HCT116 (cell line): Measurements from ENCODE around the gene NKX6-1. TPM values are rescaled to one million over a fixed set of nuclear protein-coding genes. Genes with fewer than 3 reads are reported as not detected.

ENCODE experiments used
- ATAC-seq: fragments of 200-7000 bp; cut with Tn5 transposase; 2 replicates; pipeline ENCODE4 v1.9.1; 2020; ENCODE audit warnings: mild to moderate bottlenecking, moderate library complexity
- BruUV-seq: library from RNA; stranded (reverse); fragments of 400-500 nt; replicated peaks from 2 replicates; lab custom pipeline; 2021; lab: Mats Ljungman, UMichigan
- CTCF ChIA-PET: fragments of 300-600 bp; sonication (Branson Sonifier 250); formaldehyde crosslinking; loops from one replicate; lab custom pipeline; 2021; ENCODE audit warnings: antibody characterized with exemption; lab: Charles Lee
- POLR2A ChIA-PET: fragments of 300-600, 350-600 bp; sonication (Branson Sonifier 250); formaldehyde crosslinking; loops from one replicate; lab custom pipeline; 2021; ENCODE audit warnings: antibody characterized with exemption; lab: Charles Lee
- RAD21 ChIA-PET, 2 experiments: fragments of 300-600 bp; sonication (Branson Sonifier 250); formaldehyde crosslinking; loops; one replicate each; lab custom pipeline; 2023; ENCODE audit warnings: low total read pairs in 2 of 2; ENCODE audit not compliant: uncharacterized antibody in 2 of 2, unreplicated experiment in 2 of 2, low non-redundant PET in 1 of 2; lab: Charles Lee
- DNase-seq: peaks from one replicate; pipeline ENCODE4 v3.0.0-alpha.2; 2010; ENCODE audit warnings: low read depth, low spot score
- H2AFZ ChIP-seq: fragments of 200-600 bp; shearing (Covaris generic), sonication (generic); 2 replicates; pipeline ENCODE4 v1.6.1; 2017; ENCODE audit warnings: low read depth, mixed run types, mixed read lengths, antibody characterized with exemption, low read length; ENCODE audit not compliant: poor library complexity, severe bottlenecking
- H3K27ac ChIP-seq: 2 replicates; pipeline ENCODE4 v1.5.1; 2012; ENCODE audit warnings: low read depth, low read length
- H3K27me3 ChIP-seq: fragments of 200-600 bp; sonication (generic); 2 replicates; pipeline ENCODE4 v1.6.1; 2016; ENCODE audit warnings: mixed run types, low read length, mixed read lengths; ENCODE audit not compliant: insufficient read depth
- H3K36me3 ChIP-seq, 2 experiments: fragments of 200-500 bp in 1 of 2; fragments of 200-600 bp in 1 of 2; sonication (Bioruptor generic) in 1 of 2; sonication (generic) in 1 of 2; 2 replicates each; pipeline versions ENCODE4 v1.5.1 to v1.6.1; 2014 to 2016; ENCODE audit warnings: low read length in 2 of 2, inconsistent platforms in 1 of 2, mixed read lengths in 1 of 2, mixed run types in 1 of 2; ENCODE audit not compliant: insufficient read depth in 2 of 2, control insufficient read depth in 1 of 2
- H3K4me1 ChIP-seq, 2 experiments: fragments of 200-600 bp in 1 of 2; sonication (generic) in 1 of 2; 2 replicates each; pipeline versions ENCODE4 v1.5.1 to v1.6.1; 2012 to 2017; ENCODE audit warnings: low read length in 2 of 2, inconsistent platforms in 1 of 2, mild to moderate bottlenecking in 1 of 2, mixed read lengths in 1 of 2, mixed run types in 1 of 2, moderate library complexity in 1 of 2; ENCODE audit not compliant: insufficient read depth in 2 of 2, control insufficient read depth in 1 of 2
- H3K4me2 ChIP-seq: fragments of 200-600 bp; sonication (generic); 2 replicates; pipeline ENCODE4 v1.6.1; 2017; ENCODE audit warnings: mixed run types, low read length, mixed read lengths
- H3K4me3 ChIP-seq, 2 experiments: fragments of 200-600 bp in 1 of 2; sonication (generic) in 1 of 2; replicated peaks in 1 of 2; 2 replicates each; pipeline ENCODE4 v1.5.1; 2011 to 2016; ENCODE audit warnings: low read length in 2 of 2, control low read depth in 1 of 2, low read depth in 1 of 2, mild to moderate bottlenecking in 1 of 2, mixed read lengths in 1 of 2, mixed run types in 1 of 2
- H3K79me2 ChIP-seq: fragments of 200-600 bp; sonication (generic); 2 replicates; pipeline ENCODE4 v1.6.1; 2017; ENCODE audit warnings: mild to moderate bottlenecking, mixed run types, low read length, moderate library complexity, mixed read lengths; ENCODE audit not compliant: insufficient read depth
- H3K9ac ChIP-seq: fragments of 200-600 bp; sonication (generic); 2 replicates; pipeline ENCODE4 v1.6.1; 2016; ENCODE audit warnings: low read length, mixed read lengths
- H3K9me2 ChIP-seq: fragments of 200-600 bp; sonication (generic), shearing (Covaris generic); 2 replicates; pipeline ENCODE4 v1.6.1; 2017; ENCODE audit warnings: mixed run types, mild to moderate bottlenecking, moderate library complexity; ENCODE audit not compliant: insufficient read depth
- H3K9me3 ChIP-seq, 2 experiments: fragments of 200-500 bp in 1 of 2; fragments of 200-600 bp in 1 of 2; sonication (Bioruptor generic) in 1 of 2; sonication (generic) in 1 of 2; 2 replicates each; pipeline ENCODE4 v1.6.1; 2014 to 2017; ENCODE audit warnings: low read length in 2 of 2, mixed read lengths in 2 of 2, inconsistent platforms in 1 of 2, low read depth in 1 of 2, mild to moderate bottlenecking in 1 of 2, mixed run types in 1 of 2, moderate library complexity in 1 of 2; ENCODE audit not compliant: control insufficient read depth in 1 of 2, insufficient read depth in 1 of 2
- H4K20me1 ChIP-seq: fragments of 200-600 bp; sonication (generic), shearing (Covaris generic); 2 replicates; pipeline ENCODE4 v1.6.1; 2017; ENCODE audit warnings: mixed run types, mild to moderate bottlenecking, moderate library complexity; ENCODE audit not compliant: insufficient read depth
- ATF3 ChIP-seq: IDR thresholded peaks from 2 replicates; pipeline ENCODE4 v1.6.1; 2012
- CBX3 ChIP-seq: IDR thresholded peaks from 2 replicates; pipeline ENCODE4 v1.6.1; 2012; ENCODE audit warnings: low read depth
- CEBPB ChIP-seq: IDR thresholded peaks from 2 replicates; pipeline ENCODE4 v1.6.1; 2012; ENCODE audit warnings: low read depth
- CTCF ChIP-seq, 3 experiments: fragments of 200-600 bp in 1 of 3; sonication (generic) in 1 of 3; IDR thresholded peaks in 2 of 3; conservative IDR thresholded peaks in 1 of 3; 2 replicates each; pipeline ENCODE4 v1.5.1; 2012 to 2017; ENCODE audit warnings: low read depth in 2 of 3, low read length in 2 of 3, antibody characterized with exemption in 1 of 3, borderline replicate concordance in 1 of 3, control low read depth in 1 of 3, mild to moderate bottlenecking in 1 of 3, mixed read lengths in 1 of 3, mixed run types in 1 of 3, moderate library complexity in 1 of 3; ENCODE audit not compliant: insufficient read depth in 1 of 3
- EGR1 ChIP-seq: IDR thresholded peaks from 2 replicates; pipeline ENCODE4 v1.6.1; 2012; ENCODE audit warnings: low read depth
- EZH2phosphoT487 ChIP-seq: fragments of 200-600 bp; IDR thresholded peaks from 2 replicates; pipeline ENCODE4 v1.6.1; 2018; ENCODE audit warnings: antibody characterized with exemption, borderline replicate concordance
- FOSL1 ChIP-seq: IDR thresholded peaks from 2 replicates; pipeline ENCODE4 v1.6.1; 2012; ENCODE audit warnings: low read depth
- JUND ChIP-seq: IDR thresholded peaks from 2 replicates; pipeline ENCODE4 v1.6.1; 2012
- POLR2A ChIP-seq: IDR thresholded peaks from 2 replicates; pipeline ENCODE4 v1.7.0; 2011; ENCODE audit warnings: borderline replicate concordance; ENCODE audit not compliant: insufficient read depth, insufficient read length; ENCODE audit errors: extremely low read depth
- POLR2AphosphoS5 ChIP-seq: IDR thresholded peaks from 2 replicates; pipeline ENCODE4 v1.6.1; 2011; ENCODE audit warnings: mild to moderate bottlenecking, low read depth, low read length, moderate library complexity
- RAD21 ChIP-seq: IDR thresholded peaks from 2 replicates; pipeline ENCODE4 v1.6.1; 2012; ENCODE audit warnings: low read depth, mild to moderate bottlenecking
- REST ChIP-seq: IDR thresholded peaks from 2 replicates; pipeline ENCODE4 v1.6.1; 2012; ENCODE audit warnings: low read depth
- SIN3A ChIP-seq: IDR thresholded peaks from 2 replicates; pipeline ENCODE4 v1.6.1; 2012; ENCODE audit warnings: low read depth
- SP1 ChIP-seq: IDR thresholded peaks from 2 replicates; pipeline ENCODE4 v1.6.1; 2012; ENCODE audit warnings: low read depth
- YY1 ChIP-seq: IDR thresholded peaks from 2 replicates; pipeline ENCODE4 v1.6.1; 2011; ENCODE audit warnings: low read length, low read depth, moderate library complexity, mild to moderate bottlenecking; ENCODE audit not compliant: insufficient replicate concordance; ENCODE audit errors: extremely low read depth
- ZNF274 ChIP-seq: fragments of 200-500 bp; sonication (Bioruptor generic); IDR thresholded peaks from 2 replicates; pipeline ENCODE4 v1.6.1; 2014; ENCODE audit warnings: mild to moderate bottlenecking, low read depth, low read length, inconsistent platforms
- intact Hi-C: fragments of 100-400 bp; cut with micrococcal nuclease; formaldehyde crosslinking; loops from 2 replicates; pipeline ENCODE4 v1.10.0; 2022
- total RNA-seq: library from RNA; stranded (reverse); gene quantifications from one replicate; pipeline ENCODE4 v1.2.1, GENCODE V29; 2021; ENCODE audit not compliant: unreplicated experiment

NKX6-1 gene
- total RNA-seq, 1 experiment from 2014 or later: 4.2 TPM

DNA sequence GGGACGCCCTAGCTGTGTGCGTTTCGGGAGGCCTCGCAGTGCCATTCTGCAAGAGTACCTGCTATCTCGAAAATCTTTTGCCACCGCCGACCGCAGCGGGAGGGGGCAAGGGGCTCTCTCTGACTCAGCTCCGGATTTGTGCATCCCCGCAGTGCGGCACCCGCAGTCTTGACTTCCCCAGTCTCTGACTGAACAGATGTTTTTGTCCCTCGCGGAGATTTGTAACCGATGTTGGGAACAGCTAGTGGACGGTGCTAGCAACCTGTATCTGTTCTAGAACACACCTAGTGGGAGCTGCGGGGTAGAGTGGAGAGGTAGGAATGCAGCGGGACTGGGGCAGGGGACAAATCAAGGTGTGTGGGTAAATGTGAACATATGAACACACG is 17.2 kb downstream of the NKX6-1 start (continued):
- TF ChIP-seq JUND: no peak
- TF ChIP-seq POLR2AphosphoS5: no peak
- TF ChIP-seq SP1: no peak
- no peak for TF ChIP-seq RAD21
- TF ChIP-seq CEBPB: no peak
- no peak for TF ChIP-seq REST
- no peak for TF ChIP-seq EZH2phosphoT487
- TF ChIP-seq SIN3A: no peak
- TF ChIP-seq YY1: no peak
- no peak for TF ChIP-seq POLR2A
- TF ChIP-seq CBX3: no peak

GRCh38 chr4:84481077-84481859 is 17.8 kb downstream of the NKX6-1 start:
- ChIA-PET POLR2A (no interaction called here), RAD21 (no interaction called here), CTCF (no interaction called here)
- DNase-seq: no peak
- no peaks in the 10 kb centered on the region for H3K36me3 ChIP-seq
- ATAC-seq: no peak
- no peaks in the 10 kb centered on the region for H3K27me3 ChIP-seq
- no peaks in the 10 kb centered on the region for H3K9me3 ChIP-seq
- H3K79me2 ChIP-seq: no peaks in the 10 kb centered on the region
- intact Hi-C loops: no loop called here
- no peak overlapping the region for H3K4me3 ChIP-seq
- H3K27ac ChIP-seq: no peak overlapping the region
- no peaks in the 10 kb centered on the region for H3K9me2 ChIP-seq
- H2AFZ ChIP-seq: no peak overlapping the region
- BruUV-seq: no TSS peak
- no peaks in the 10 kb centered on the region for H4K20me1 ChIP-seq
- H3K9ac ChIP-seq: no peak overlapping the region
- H3K4me1 ChIP-seq: peaks cover 0 to 5% of the 10 kb centered on the region in 2 experiments; a peak in 2 of 4 replicates
- H3K4me2 ChIP-seq: no peak overlapping the region
- TF ChIP-seq ZNF274 (no peak), FOSL1 (no peak), EGR1 (no peak), POLR2AphosphoS5 (no peak), JUND (no peak), RAD21 (no peak), REST (no peak), ATF3 (no peak), CTCF (IDR thresholded peaks at IDR 0.05 in 2 of 3, conservative IDR thresholded peaks at IDR 0.05 in 1 of 3; ENCODE audit: borderline replicate concordance in 1 of 3, insufficient read depth in 1 of 3, low read depth in 2 of 3, low read length in 2 of 3) (no peak)
